Activated effector memory CD4-positive, alpha-beta T cell treated with anti-CD3 and anti-CD28 coated beads, Interleukin-2, amount 50 U/mL, for 16 hours (primary cell): ENCODE results near the gene MT1HL1.
"Not testable (repeated sequence)": the region's sequence is repeated elsewhere in the genome, so short reads cannot be mapped to it uniquely, and the experiment has no call there.

Source experiments
- DNase-seq: peaks from one replicate; pipeline ENCODE4 v3.0.0-alpha.2; 2020

MT1HL1 gene

GRCh38 chr1:237013608-237014007 is 9.4 kb upstream of the MT1HL1 start:
- no peak for DNase-seq

GRCh38 chr1:237012788-237013383 is 8.6 kb upstream of the MT1HL1 start:
- no peak for DNase-seq

GRCh38 chr1:237012361-237012760 is 8.1 kb upstream of the MT1HL1 start:
- no peak for DNase-seq

GRCh38 chr1:237011432-237011831 is 7.2 kb upstream of the MT1HL1 start:
- no peak for DNase-seq

- no peak for DNase-seq
Measured at GRCh38 chr1:237009611-237010010, 5.4 kb upstream of the MT1HL1 start.

- DNase-seq = no peak
Measured at GRCh38 chr1:237007147-237007881, 3.1 kb upstream of the MT1HL1 start.

- DNase-seq = no peak
Measured at GRCh38 chr1:237005674-237006073, 1.4 kb upstream of the MT1HL1 start.

- no peak for DNase-seq
Measured at GRCh38 chr1:237003516-237003915, 725 bp downstream of the MT1HL1 start.

- no peak for DNase-seq
Measured at GRCh38 chr1:237000191-237000590, 4.0 kb downstream of the MT1HL1 start.

- no peak for DNase-seq
Measured at GRCh38 chr1:236998546-236998945, 5.7 kb downstream of the MT1HL1 start.

GRCh38 chr1:236997882-236998281 is 6.4 kb downstream of the MT1HL1 start:
- no peak for DNase-seq

- no peak for DNase-seq
Measured at GRCh38 chr1:236997361-236997760, 6.9 kb downstream of the MT1HL1 start.

- DNase-seq = no peak
Measured at GRCh38 chr1:236994450-236994849, 9.8 kb downstream of the MT1HL1 start.

- no peak for DNase-seq
Measured at GRCh38 chr1:236992449-236992848, 11.8 kb downstream of the MT1HL1 start.

- no peak for DNase-seq
Measured at GRCh38 chr1:236990052-236990445, 14.2 kb downstream of the MT1HL1 start.

- no peak for DNase-seq
Measured at GRCh38 chr1:236989290-236990051, 14.8 kb downstream of the MT1HL1 start.

GRCh38 chr1:236983818-236984217 is 20.4 kb downstream of the MT1HL1 start:
- no peak for DNase-seq

- no peak for DNase-seq
Measured at GRCh38 chr1:236982380-236982779, 21.9 kb downstream of the MT1HL1 start.

GRCh38 chr1:236981431-236981830 is 22.8 kb downstream of the MT1HL1 start:
- not testable (repeated sequence) for DNase-seq

- DNase-seq = no peak
Measured at GRCh38 chr1:236980673-236981072, 23.6 kb downstream of the MT1HL1 start.

GRCh38 chr1:236979149-236979900 is 24.9 kb downstream of the MT1HL1 start:
- DNase-seq = no peak

- no peak for DNase-seq
Measured at GRCh38 chr1:236978740-236979139, 25.5 kb downstream of the MT1HL1 start.

GRCh38 chr1:236975461-236975860 is 28.8 kb downstream of the MT1HL1 start:
- DNase-seq = no peak
